HG03280 (cell line): Measurements from ENCODE around the gene KRT39.
A peak's percentile ranks its signal among the peaks of the same experiment; 100 is the strongest.
"Not testable (repeated sequence)": the region's sequence is repeated elsewhere in the genome, so short reads cannot be mapped to it uniquely, and the experiment has no call there.

Experiments
- ATAC-seq: cut with Tn5 transposase; IDR thresholded peaks from one replicate; pipeline ENCODE4 v1.9.1; 2021; ENCODE audit warnings: mild to moderate bottlenecking, moderate library complexity; ENCODE audit not compliant: unreplicated experiment

Gene KRT39

GRCh38 chr17:40944531-40944930 lies 22.2 kb downstream of the KRT39 start:
- no peak for ATAC-seq

- ATAC-seq: no peak
Measured at GRCh38 chr17:40942553-40942952, 24.2 kb downstream of the KRT39 start.

GRCh38 chr17:40940266-40940665 lies 26.5 kb downstream of the KRT39 start:
- ATAC-seq: no peak

- ATAC-seq: no peak
Measured at GRCh38 chr17:40938981-40939380, 27.8 kb downstream of the KRT39 start.

- ATAC-seq: no peak
Measured at GRCh38 chr17:40937384-40937819, 29.3 kb downstream of the KRT39 start, which contains the start of gene KRT23. Gene KRT23 (minus strand): TSS chr17:40937646. CDS start chr17:40936603, 1,043 bp downstream.

- no peak for ATAC-seq
Measured at GRCh38 chr17:40936976-40937375, 29.8 kb downstream of the KRT39 start.

- no peak for ATAC-seq
Measured at GRCh38 chr17:40936437-40936971, 30.2 kb downstream of the KRT39 start.

GRCh38 chr17:40935624-40936023 lies 31.1 kb downstream of the KRT39 start:
- ATAC-seq: no peak

GRCh38 chr17:40932608-40933007 lies 34.1 kb downstream of the KRT39 start:
- no peak for ATAC-seq

- ATAC-seq: no peak
Measured at GRCh38 chr17:40931311-40931710, 35.4 kb downstream of the KRT39 start.

GRCh38 chr17:40926341-40926740 lies 40.4 kb downstream of the KRT39 start:
- ATAC-seq: no peak

- ATAC-seq: no peak
Measured at GRCh38 chr17:40922239-40922638, 44.5 kb downstream of the KRT39 start.

GRCh38 chr17:40921026-40921425 lies 45.7 kb downstream of the KRT39 start:
- ATAC-seq: no peak

GRCh38 chr17:40917116-40917515 lies 49.6 kb downstream of the KRT39 start:
- not testable (repeated sequence) for ATAC-seq

- ATAC-seq: no peak
Measured at GRCh38 chr17:40916366-40916765, 50.4 kb downstream of the KRT39 start.

- peak; percentile 45 for ATAC-seq
Measured at GRCh38 chr17:40915721-40916256, 51.0 kb downstream of the KRT39 start.

- ATAC-seq: no peak
Measured at GRCh38 chr17:40915199-40915661, 51.5 kb downstream of the KRT39 start.

GRCh38 chr17:40914075-40914855 lies 52.5 kb downstream of the KRT39 start:
- ATAC-seq: no peak

- ATAC-seq: no peak
Measured at GRCh38 chr17:40912486-40913210, 54.1 kb downstream of the KRT39 start.

GRCh38 chr17:40910441-40910841 lies 56.3 kb downstream of the KRT39 start:
- ATAC-seq: no peak

GRCh38 chr17:40909755-40910154 lies 57.0 kb downstream of the KRT39 start:
- ATAC-seq: no peak
